SK-N-SH treated with all-trans-retinoic acid at 6 μM for 48 hours (cell line): ENCODE measurements around the gene CD180.

Source experiments
- CREB5 ChIP-seq: fragments of 250-450 bp; sonication (Bioruptor Pico); IDR thresholded peaks from 2 replicates; pipeline ENCODE4 v1.5.1; 2020; ENCODE audit warnings: low read depth, mild to moderate bottlenecking, moderate library complexity
- SNAI2 ChIP-seq: fragments of 250-450 bp; sonication (Bioruptor Pico); IDR thresholded peaks from 2 replicates; pipeline ENCODE4 v1.5.0; 2020; ENCODE audit warnings: mild to moderate bottlenecking, moderate library complexity
- TOX ChIP-seq: fragments of 250-450 bp; sonication (Bioruptor Pico); IDR thresholded peaks from 2 replicates; pipeline ENCODE4 v1.8.0; 2021; ENCODE audit warnings: mild to moderate bottlenecking, moderate library complexity, borderline replicate concordance

- TF ChIP-seq CREB5 (CRISPR knock-in tag) (no peak), TOX (CRISPR knock-in tag) (no peak), SNAI2 (CRISPR knock-in tag) (no peak)
Observed at GRCh38 chr5:67143549-67143948, 53.0 kb downstream of the CD180 start.
